Measurements from ENCODE around the gene FOXN3. TPM values are rescaled to one million over a fixed set of nuclear protein-coding genes. Genes with fewer than 3 reads are reported as not detected.

Gene FOXN3
- polyA plus RNA-seq, 2 of the 4 experiments (the other 2 are of a cell fraction) = 6.0 to 6.4 TPM

DNA sequence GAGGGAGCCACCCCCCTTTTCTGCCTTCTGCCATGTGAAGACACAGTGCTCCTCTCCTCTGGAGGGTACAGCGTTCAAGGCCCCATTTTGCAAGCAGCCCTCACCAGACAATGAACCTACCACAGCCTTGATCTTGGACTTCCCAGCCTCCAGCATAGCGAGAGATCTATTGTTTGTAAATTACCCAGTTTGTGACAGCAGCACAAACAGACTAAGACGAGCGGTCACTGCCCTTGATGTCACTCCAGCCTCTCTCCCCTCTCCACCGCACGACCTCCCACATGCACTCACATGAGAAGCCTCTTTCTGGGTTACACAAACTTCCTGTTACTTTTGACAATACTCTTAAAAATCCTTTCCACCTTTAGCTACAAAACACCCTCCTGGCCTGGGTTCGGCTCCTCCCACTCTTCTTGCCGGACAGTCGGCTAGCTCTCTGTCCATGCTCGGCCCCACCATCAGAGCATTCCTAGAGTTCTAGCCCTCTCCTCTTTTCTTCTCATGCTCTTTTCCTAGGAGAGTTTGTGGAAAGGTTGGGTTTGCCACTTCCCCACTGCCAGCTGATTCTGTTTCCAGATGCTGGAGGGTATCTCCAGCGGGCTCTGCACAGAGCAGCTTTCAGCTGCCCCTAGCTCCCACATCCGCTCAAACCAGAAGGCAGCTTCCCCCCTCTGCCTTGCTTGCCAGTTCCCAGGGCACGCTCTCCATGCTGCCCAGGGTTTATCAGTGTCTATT, 124.3 kb downstream of the FOXN3 start:
- ChIA-PET CTCF (no interaction called here), POLR2A (no interaction called here)
- no peak overlapping the region for H3K4me3 ChIP-seq
- FAIRE-seq (no peak), ATAC-seq (no peak), DNase-seq (ENCODE audit: low read depth in 1 of 2, low spot score in 1 of 2) (no peak)
- H3K9me3 ChIP-seq = no peaks in the 10 kb centered on the region
- H3K4me2 ChIP-seq = no peak overlapping the region
- no peaks in the 10 kb centered on the region for H3K4me1 ChIP-seq
- WGBS (ENCODE audit: missing lambda C conversion rate) = 70% methylated on average over 12 of the region's 13 CpGs
- H3K27ac ChIP-seq = no peak overlapping the region
- no peak for TF ChIP-seq RCOR1 (IDR thresholded peaks at IDR 0.05; ENCODE audit: low read depth, low read length)
- TF ChIP-seq KDM5A (IDR thresholded peaks at IDR 0.05) = no peak
- TF ChIP-seq EHF (CRISPR knock-in tag; IDR thresholded peaks at IDR 0.05) = no peak
- TF ChIP-seq, protein P1, sequence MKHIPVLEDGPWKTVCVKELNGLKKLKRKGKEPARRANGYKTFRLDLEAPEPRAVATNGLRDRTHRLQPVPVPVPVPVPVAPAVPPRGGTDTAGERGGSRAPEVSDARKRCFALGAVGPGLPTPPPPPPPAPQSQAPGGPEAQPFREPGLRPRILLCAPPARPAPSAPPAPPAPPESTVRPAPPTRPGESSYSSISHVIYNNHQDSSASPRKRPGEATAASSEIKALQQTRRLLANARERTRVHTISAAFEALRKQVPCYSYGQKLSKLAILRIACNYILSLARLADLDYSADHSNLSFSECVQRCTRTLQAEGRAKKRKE (CRISPR knock-in tag; IDR thresholded peaks at IDR 0.05; ENCODE audit: low read depth) = no peak
- no peak for TF ChIP-seq FOXS1 (CRISPR knock-in tag; IDR thresholded peaks at IDR 0.05)
- TF ChIP-seq CEBPB (IDR thresholded peaks at IDR 0.05) = no peak
- TF ChIP-seq RARB (CRISPR knock-in tag; IDR thresholded peaks at IDR 0.05) = no peak
- no peak for TF ChIP-seq NR3C1 (IDR thresholded peaks at IDR 0.05)
- no peak for TF ChIP-seq POLR2A (IDR thresholded peaks at IDR 0.05; ENCODE audit: low read length)
- no peak for TF ChIP-seq ZNF302 (CRISPR knock-in tag; IDR thresholded peaks at IDR 0.05)
- TF ChIP-seq BHLHE40 (IDR thresholded peaks at IDR 0.05; ENCODE audit: low read depth, low read length) = no peak
- TF ChIP-seq EHMT2 (IDR thresholded peaks at IDR 0.05; ENCODE audit: low read depth) = no peak
- no peak for TF ChIP-seq HEYL (CRISPR knock-in tag; IDR thresholded peaks at IDR 0.05)
- TF ChIP-seq RFX5 (IDR thresholded peaks at IDR 0.05) = no peak

DNA sequence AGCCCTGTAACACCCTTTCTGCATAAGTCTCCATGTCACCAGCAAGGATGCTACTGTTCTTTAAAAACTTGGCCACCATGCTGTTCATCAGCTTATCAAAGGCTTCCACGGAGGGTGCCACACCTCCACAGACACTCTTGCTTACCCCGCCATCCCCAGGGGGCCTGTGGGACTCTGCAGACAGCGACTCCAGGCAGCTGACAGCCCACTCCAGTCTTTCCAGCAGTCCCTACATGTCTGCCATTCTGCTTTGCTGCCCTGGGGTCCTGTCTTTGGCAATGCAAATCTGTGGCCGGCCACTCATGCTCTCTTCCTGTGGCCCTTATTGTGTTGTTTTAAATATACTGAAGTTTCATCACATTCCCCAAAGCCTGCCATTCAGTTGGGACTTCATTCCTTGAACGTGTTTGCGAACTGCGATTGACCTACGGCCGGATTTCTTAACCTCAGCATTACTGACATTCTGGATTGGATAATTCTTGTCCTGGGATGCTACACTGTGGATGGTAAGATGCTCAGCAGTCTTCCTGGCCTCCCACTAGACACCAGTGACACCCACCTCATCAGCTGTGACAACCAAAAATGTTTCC, 125.6 kb downstream of the FOXN3 start:
- no peak for ATAC-seq
- H3K4me1 ChIP-seq = no peaks in the 10 kb centered on the region
- no peak overlapping the region for H3K4me2 ChIP-seq
- TF ChIP-seq HEYL (CRISPR knock-in tag; IDR thresholded peaks at IDR 0.05) (no peak), TP53 (CRISPR knock-in tag; IDR thresholded peaks at IDR 0.05) (no peak), RNF2 (IDR thresholded peaks at IDR 0.05; ENCODE audit: borderline replicate concordance, low read depth) (no peak), JUN (IDR thresholded peaks at IDR 0.05) (no peak), RFX5 (IDR thresholded peaks at IDR 0.05) (no peak), SMC3 (IDR thresholded peaks at IDR 0.05) (no peak), FOSB (CRISPR knock-in tag; IDR thresholded peaks at IDR 0.05) (no peak), ZNF302 (CRISPR knock-in tag; IDR thresholded peaks at IDR 0.05) (no peak), NPAS2 (CRISPR knock-in tag; IDR thresholded peaks at IDR 0.05; ENCODE audit: borderline replicate concordance) (no peak), EP300 (IDR thresholded peaks at IDR 0.05) (no peak), CHD2 (IDR thresholded peaks at IDR 0.05; ENCODE audit: low read length, partially characterized antibody) (no peak)
- TF ChIP-seq, protein P2, sequence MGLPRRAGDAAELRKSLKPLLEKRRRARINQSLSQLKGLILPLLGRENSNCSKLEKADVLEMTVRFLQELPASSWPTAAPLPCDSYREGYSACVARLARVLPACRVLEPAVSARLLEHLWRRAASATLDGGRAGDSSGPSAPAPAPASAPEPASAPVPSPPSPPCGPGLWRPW (IDR thresholded peaks at IDR 0.05) = no peak
- POLR2A ChIA-PET = no interaction called here
- FAIRE-seq = no peak
- H3K9me3 ChIP-seq = no peaks in the 10 kb centered on the region
- no peak overlapping the region for H3K4me3 ChIP-seq
- WGBS (ENCODE audit: missing lambda C conversion rate) = 70% methylated on average over 9 of the region's 9 CpGs
- H3K27ac ChIP-seq = no peak overlapping the region
- CTCF ChIA-PET = no interaction called here
- no peak for DNase-seq (ENCODE audit: low read depth in 1 of 2, low spot score in 1 of 2)

DNA sequence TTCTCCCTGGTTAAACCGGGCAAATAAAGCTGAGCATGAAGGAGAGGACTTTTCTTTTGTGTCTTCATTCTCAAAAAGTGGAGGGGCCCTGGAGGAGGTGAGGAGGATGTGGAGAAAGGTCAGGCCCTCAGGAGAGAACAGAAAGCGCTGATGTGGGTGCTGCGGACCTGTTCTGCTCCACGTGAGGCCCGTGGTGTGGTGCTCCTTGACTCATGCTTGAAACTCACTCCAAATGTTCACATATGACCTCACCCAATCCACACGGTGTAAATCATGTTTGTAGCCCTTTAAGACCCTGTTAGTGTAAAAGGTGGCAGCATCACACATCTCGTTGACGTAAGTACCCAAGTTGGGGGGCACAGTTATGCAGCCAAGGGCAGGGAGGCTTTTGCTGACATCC, 126.2 kb downstream of the FOXN3 start:
- FAIRE-seq (no peak), ATAC-seq (no peak), DNase-seq (ENCODE audit: low read depth in 1 of 2, low spot score in 1 of 2) (no peak)
- POLR2A ChIA-PET = no interaction called here
- H3K27ac ChIP-seq = no peak overlapping the region
- H3K4me2 ChIP-seq = no peak overlapping the region
- no peaks in the 10 kb centered on the region for H3K4me1 ChIP-seq
- no peak for TF ChIP-seq NPAS2 (CRISPR knock-in tag; IDR thresholded peaks at IDR 0.05; ENCODE audit: borderline replicate concordance)
- no peak for TF ChIP-seq ZFP36 (IDR thresholded peaks at IDR 0.05; ENCODE audit: borderline replicate concordance, partially characterized antibody)
- TF ChIP-seq CBX8 (IDR thresholded peaks at IDR 0.05) = no peak
- TF ChIP-seq TFCP2L1 (CRISPR knock-in tag; IDR thresholded peaks at IDR 0.05) = no peak
- TF ChIP-seq HDAC2 (IDR thresholded peaks at IDR 0.05) = no peak
- TF ChIP-seq ZC3H11A (IDR thresholded peaks at IDR 0.05) = no peak
- no peak overlapping the region for H3K4me3 ChIP-seq
- CTCF ChIA-PET = no interaction called here
- WGBS (ENCODE audit: missing lambda C conversion rate) = 74% methylated on average over 8 of the region's 8 CpGs
- H3K9me3 ChIP-seq = no peaks in the 10 kb centered on the region
